GM19372 (cell line): Measurements from ENCODE around the gene PCBP3.

Source experiments
- ATAC-seq: cut with Tn5 transposase; IDR thresholded peaks from one replicate; pipeline ENCODE4 v1.9.1; 2021; ENCODE audit warnings: mild to moderate bottlenecking, low read depth, moderate library complexity; ENCODE audit not compliant: unreplicated experiment

Gene PCBP3

GRCh38 chr21:45867671-45868081 lies 224.2 kb downstream of the PCBP3 start:
- ATAC-seq = no peak

GRCh38 chr21:45868086-45868485 lies 224.6 kb downstream of the PCBP3 start:
- no peak for ATAC-seq

GRCh38 chr21:45868488-45868887 lies 225.0 kb downstream of the PCBP3 start:
- no peak for ATAC-seq

- ATAC-seq = no peak
Observed at GRCh38 chr21:45869121-45870007, 225.8 kb downstream of the PCBP3 start.

- no peak for ATAC-seq
Observed at GRCh38 chr21:45870421-45870820, 226.9 kb downstream of the PCBP3 start.

GRCh38 chr21:45870851-45871615 lies 227.5 kb downstream of the PCBP3 start:
- ATAC-seq = no peak

GRCh38 chr21:45871616-45872236 lies 228.2 kb downstream of the PCBP3 start:
- ATAC-seq = no peak

- ATAC-seq = no peak
Observed at GRCh38 chr21:45872471-45872870, 228.9 kb downstream of the PCBP3 start.

GRCh38 chr21:45872902-45873301 lies 229.4 kb downstream of the PCBP3 start:
- ATAC-seq = no peak

GRCh38 chr21:45873418-45873817 lies 229.9 kb downstream of the PCBP3 start:
- no peak for ATAC-seq

- no peak for ATAC-seq
Observed at GRCh38 chr21:45873866-45874265, 230.3 kb downstream of the PCBP3 start.

GRCh38 chr21:45874716-45875415 lies 231.3 kb downstream of the PCBP3 start:
- no peak for ATAC-seq

- ATAC-seq = no peak
Observed at GRCh38 chr21:45875416-45875760, 231.9 kb downstream of the PCBP3 start.

- ATAC-seq = no peak
Observed at GRCh38 chr21:45875881-45876280, 232.4 kb downstream of the PCBP3 start.

- ATAC-seq = no peak
Observed at GRCh38 chr21:45876381-45877170, 233.1 kb downstream of the PCBP3 start.

- no peak for ATAC-seq
Observed at GRCh38 chr21:45877171-45877438, 233.6 kb downstream of the PCBP3 start.

GRCh38 chr21:45877821-45878469 lies 234.4 kb downstream of the PCBP3 start:
- no peak for ATAC-seq

- ATAC-seq = no peak
Observed at GRCh38 chr21:45880097-45881068, 236.9 kb downstream of the PCBP3 start.

GRCh38 chr21:45882645-45883044 lies 239.1 kb downstream of the PCBP3 start:
- no peak for ATAC-seq
